Measurements from ENCODE around the gene NLGN1.

Gene NLGN1

DNA sequence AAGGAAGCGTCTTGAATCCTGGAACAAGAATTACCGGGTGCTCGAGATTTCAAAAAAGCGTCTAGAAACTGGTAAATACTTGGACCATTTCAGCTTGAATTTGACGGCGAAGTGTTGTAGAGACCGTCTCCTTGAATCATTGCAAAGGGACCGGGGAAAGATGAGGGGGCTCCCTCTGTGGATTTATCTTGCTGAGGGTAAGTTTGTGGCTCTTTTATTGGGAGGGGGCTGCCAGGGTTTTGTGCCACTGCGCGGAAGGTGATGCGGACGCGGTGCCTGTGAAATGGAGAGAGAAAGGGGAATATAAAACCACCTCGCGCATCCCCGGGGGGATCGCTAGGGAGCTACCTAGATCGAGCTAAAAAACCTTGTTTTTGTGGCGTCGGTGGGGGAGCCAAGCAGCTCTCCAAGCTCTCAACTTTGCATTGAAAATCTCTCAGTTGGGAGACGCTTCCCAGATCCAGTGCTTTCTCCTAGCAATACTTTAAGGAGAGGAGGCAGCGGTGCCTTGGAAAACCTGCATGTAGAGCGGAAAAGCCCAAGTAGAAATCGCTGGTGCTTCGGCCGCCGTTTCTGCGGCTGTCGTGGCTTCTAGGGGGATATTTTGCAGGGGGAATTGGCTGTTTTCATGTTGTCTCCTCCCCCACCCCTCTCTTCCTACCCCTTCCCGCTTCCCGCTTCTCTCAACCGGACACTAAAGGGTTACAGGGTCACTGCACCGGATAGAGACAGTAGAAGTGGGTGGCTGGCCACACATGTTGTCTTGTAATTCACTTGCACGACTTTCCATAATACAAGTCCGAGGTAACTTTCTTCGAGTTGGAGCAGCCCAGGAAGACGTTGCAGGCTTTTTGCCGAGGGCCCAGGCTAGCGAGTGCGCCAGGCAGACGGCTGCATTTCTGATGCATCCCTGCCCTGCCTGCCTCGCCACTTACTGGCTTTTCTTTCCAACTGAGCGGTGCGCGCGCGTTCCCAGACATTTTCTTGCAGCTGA, 187.6 kb downstream of the NLGN1 start:
- H3K27me3 ChIP-seq (ENCODE audit: insufficient read depth, poor library complexity, severe bottlenecking), result peaks cover 53% of the 10 kb centered on the region
- H3K36me3 ChIP-seq (ENCODE audit: low read depth), result no peaks in the 10 kb centered on the region
- ATAC-seq (ENCODE audit: low read depth) (no peak), DNase-seq (ENCODE audit: low spot score) (no peak)
- no peaks in the 10 kb centered on the region for H3K9me3 ChIP-seq (ENCODE audit: severe bottlenecking)
- TF ChIP-seq, protein P1, sequence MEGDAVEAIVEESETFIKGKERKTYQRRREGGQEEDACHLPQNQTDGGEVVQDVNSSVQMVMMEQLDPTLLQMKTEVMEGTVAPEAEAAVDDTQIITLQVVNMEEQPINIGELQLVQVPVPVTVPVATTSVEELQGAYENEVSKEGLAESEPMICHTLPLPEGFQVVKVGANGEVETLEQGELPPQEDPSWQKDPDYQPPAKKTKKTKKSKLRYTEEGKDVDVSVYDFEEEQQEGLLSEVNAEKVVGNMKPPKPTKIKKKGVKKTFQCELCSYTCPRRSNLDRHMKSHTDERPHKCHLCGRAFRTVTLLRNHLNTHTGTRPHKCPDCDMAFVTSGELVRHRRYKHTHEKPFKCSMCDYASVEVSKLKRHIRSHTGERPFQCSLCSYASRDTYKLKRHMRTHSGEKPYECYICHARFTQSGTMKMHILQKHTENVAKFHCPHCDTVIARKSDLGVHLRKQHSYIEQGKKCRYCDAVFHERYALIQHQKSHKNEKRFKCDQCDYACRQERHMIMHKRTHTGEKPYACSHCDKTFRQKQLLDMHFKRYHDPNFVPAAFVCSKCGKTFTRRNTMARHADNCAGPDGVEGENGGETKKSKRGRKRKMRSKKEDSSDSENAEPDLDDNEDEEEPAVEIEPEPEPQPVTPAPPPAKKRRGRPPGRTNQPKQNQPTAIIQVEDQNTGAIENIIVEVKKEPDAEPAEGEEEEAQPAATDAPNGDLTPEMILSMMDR (IDR thresholded peaks at IDR 0.05; ENCODE audit: poor library complexity, severe bottlenecking), result no peak
- H3K27ac ChIP-seq (ENCODE audit: poor library complexity, severe bottlenecking), result no peak overlapping the region
- H3K4me1 ChIP-seq (ENCODE audit: insufficient read depth, poor library complexity, severe bottlenecking), result no peaks in the 10 kb centered on the region
- no peak overlapping the region for H3K4me3 ChIP-seq (ENCODE audit: severe bottlenecking)

DNA sequence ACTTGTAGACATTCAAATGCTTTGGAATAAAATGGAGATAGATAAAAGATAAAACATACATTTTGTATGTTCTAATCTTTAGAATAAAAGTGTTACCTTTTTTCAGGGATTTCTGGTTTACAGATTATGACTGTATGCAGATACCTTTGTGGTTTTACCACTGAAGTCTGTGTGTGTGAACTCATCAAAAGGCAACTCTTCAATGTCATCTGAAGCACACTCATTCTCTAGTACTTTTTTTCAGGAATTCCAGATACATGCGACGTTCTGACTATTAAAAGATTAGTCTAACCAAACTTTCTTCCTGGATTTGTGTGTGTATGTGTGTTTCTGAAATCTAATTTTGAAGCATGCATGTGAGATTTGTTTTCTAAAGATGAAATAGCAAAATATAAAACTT, 188.6 kb downstream of the NLGN1 start:
- TF ChIP-seq, protein P1 (IDR thresholded peaks at IDR 0.05; ENCODE audit: poor library complexity, severe bottlenecking), result no peak
- peaks cover 53% of the 10 kb centered on the region for H3K27me3 ChIP-seq (ENCODE audit: insufficient read depth, poor library complexity, severe bottlenecking)
- no peak overlapping the region for H3K27ac ChIP-seq (ENCODE audit: poor library complexity, severe bottlenecking)
- no peaks in the 10 kb centered on the region for H3K9me3 ChIP-seq (ENCODE audit: severe bottlenecking)
- no peaks in the 10 kb centered on the region for H3K4me1 ChIP-seq (ENCODE audit: insufficient read depth, poor library complexity, severe bottlenecking)
- H3K4me3 ChIP-seq (ENCODE audit: severe bottlenecking), result no peak overlapping the region
- DNase-seq (ENCODE audit: low spot score), result no peak
- H3K36me3 ChIP-seq (ENCODE audit: low read depth), result no peaks in the 10 kb centered on the region
- no peak for ATAC-seq (ENCODE audit: low read depth)

DNA sequence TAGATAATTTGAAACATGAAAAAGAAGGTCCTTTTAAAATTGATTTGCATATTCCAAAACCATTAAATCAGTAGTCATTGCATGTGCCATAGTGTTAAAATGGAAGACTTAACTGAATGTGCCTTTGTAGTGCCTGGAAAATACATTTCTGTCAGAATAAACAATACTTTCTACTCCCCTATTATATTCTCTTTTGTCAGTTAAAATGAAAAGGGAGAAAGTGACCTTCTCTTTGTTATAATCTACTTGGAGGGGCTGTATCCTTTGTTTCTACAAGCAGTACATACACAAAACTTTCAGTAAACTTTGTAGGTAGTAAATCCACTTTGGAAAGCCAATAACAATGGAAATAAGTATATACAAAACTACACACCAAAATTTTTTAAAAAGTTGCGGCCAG, 189.5 kb downstream of the NLGN1 start:
- DNase-seq (ENCODE audit: low spot score), result no peak

DNA sequence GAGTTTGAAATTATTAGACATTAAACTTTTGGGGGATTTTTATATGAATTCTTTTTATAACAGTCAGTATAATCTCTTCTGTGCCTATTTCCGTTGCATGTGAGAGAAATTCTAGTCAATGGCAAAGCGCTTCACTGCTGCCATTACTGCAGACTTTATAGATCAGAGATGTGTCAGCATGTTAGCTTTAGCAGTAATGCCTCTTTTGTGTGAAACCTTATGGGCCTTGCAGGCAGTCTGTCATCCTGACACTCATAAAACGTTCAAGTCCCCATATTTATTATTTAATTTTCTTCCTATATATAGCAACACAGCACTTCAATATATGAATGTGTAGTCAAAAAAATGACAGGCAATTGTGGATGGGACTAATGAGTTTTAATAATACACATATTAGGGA, 191.0 kb downstream of the NLGN1 start:
- peaks cover 43% of the 10 kb centered on the region for H3K27me3 ChIP-seq (ENCODE audit: insufficient read depth, poor library complexity, severe bottlenecking)
- no peak for DNase-seq (ENCODE audit: low spot score)
- H3K4me1 ChIP-seq (ENCODE audit: insufficient read depth, poor library complexity, severe bottlenecking), result no peaks in the 10 kb centered on the region
- no peak overlapping the region for H3K4me3 ChIP-seq (ENCODE audit: severe bottlenecking)
- H3K9me3 ChIP-seq (ENCODE audit: severe bottlenecking), result no peaks in the 10 kb centered on the region
- TF ChIP-seq, protein P1 (IDR thresholded peaks at IDR 0.05; ENCODE audit: poor library complexity, severe bottlenecking), result no peak
- H3K27ac ChIP-seq (ENCODE audit: poor library complexity, severe bottlenecking), result no peak overlapping the region
- H3K36me3 ChIP-seq (ENCODE audit: low read depth), result no peaks in the 10 kb centered on the region
- ATAC-seq (ENCODE audit: low read depth), result no peak

More for the DNA sequence above, 189.5 kb downstream of the NLGN1 start:
- TF ChIP-seq, protein P1 (IDR thresholded peaks at IDR 0.05; ENCODE audit: poor library complexity, severe bottlenecking), result no peak
- peaks cover 53% of the 10 kb centered on the region for H3K27me3 ChIP-seq (ENCODE audit: insufficient read depth, poor library complexity, severe bottlenecking)
- no peaks in the 10 kb centered on the region for H3K36me3 ChIP-seq (ENCODE audit: low read depth)
- no peak for ATAC-seq (ENCODE audit: low read depth)
- no peak overlapping the region for H3K27ac ChIP-seq (ENCODE audit: poor library complexity, severe bottlenecking)
- H3K9me3 ChIP-seq (ENCODE audit: severe bottlenecking), result no peaks in the 10 kb centered on the region
- no peaks in the 10 kb centered on the region for H3K4me1 ChIP-seq (ENCODE audit: insufficient read depth, poor library complexity, severe bottlenecking)
- no peak overlapping the region for H3K4me3 ChIP-seq (ENCODE audit: severe bottlenecking)

DNA sequence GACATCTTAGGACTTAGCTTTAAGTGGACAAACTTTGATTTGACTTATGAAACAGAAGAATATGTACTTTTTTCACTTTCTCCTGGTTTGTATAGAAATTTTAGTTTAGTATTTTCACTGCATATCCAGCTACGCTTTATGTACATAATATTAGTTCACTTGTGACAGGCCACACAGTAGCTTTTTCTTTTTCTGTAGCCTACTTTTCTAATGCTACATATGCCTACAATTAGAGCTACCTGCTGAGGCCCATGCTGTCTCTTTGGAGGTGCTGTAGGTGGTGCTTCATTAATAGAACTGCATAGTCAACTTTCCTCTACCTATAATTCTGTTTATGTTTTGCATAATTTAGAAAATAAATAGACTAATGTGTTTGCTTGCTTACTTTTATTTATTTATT, 191.6 kb downstream of the NLGN1 start:
- no peak for ATAC-seq (ENCODE audit: low read depth)
- H3K36me3 ChIP-seq (ENCODE audit: low read depth), result no peaks in the 10 kb centered on the region
- no peak overlapping the region for H3K27ac ChIP-seq (ENCODE audit: poor library complexity, severe bottlenecking)

More for the DNA sequence above, 191.6 kb downstream of the NLGN1 start:
- H3K27me3 ChIP-seq (ENCODE audit: insufficient read depth, poor library complexity, severe bottlenecking), result peaks cover 37% of the 10 kb centered on the region
- no peak for DNase-seq (ENCODE audit: low spot score)
- H3K9me3 ChIP-seq (ENCODE audit: severe bottlenecking), result no peaks in the 10 kb centered on the region
- H3K4me3 ChIP-seq (ENCODE audit: severe bottlenecking), result no peak overlapping the region
- no peaks in the 10 kb centered on the region for H3K4me1 ChIP-seq (ENCODE audit: insufficient read depth, poor library complexity, severe bottlenecking)
- TF ChIP-seq, protein P1 (IDR thresholded peaks at IDR 0.05; ENCODE audit: poor library complexity, severe bottlenecking), result no peak

Data from RWPE2 (cell line).